Measurements from ENCODE around the gene B4GALT2. TPM values are rescaled to one million over a fixed set of nuclear protein-coding genes. Genes with fewer than 3 reads are reported as not detected.

Gene B4GALT2
- total and polyA plus RNA-seq, 10 of the 15 experiments (the other 5 are each of a cell fraction or from before 2014, with no cell fraction given), result 0.98 to 61.0 (median 23.4) TPM

- TF ChIP-seq NFIC (IDR thresholded peaks at IDR 0.05; ENCODE audit: low read depth, low read length), result no peak
- TF ChIP-seq WRNIP1 (IDR thresholded peaks at IDR 0.05; ENCODE audit: borderline replicate concordance, low read depth, low read length), result no peak
- no peak for TF ChIP-seq PML (IDR thresholded peaks at IDR 0.05; ENCODE audit: low read length)
- TF ChIP-seq, protein P1, sequence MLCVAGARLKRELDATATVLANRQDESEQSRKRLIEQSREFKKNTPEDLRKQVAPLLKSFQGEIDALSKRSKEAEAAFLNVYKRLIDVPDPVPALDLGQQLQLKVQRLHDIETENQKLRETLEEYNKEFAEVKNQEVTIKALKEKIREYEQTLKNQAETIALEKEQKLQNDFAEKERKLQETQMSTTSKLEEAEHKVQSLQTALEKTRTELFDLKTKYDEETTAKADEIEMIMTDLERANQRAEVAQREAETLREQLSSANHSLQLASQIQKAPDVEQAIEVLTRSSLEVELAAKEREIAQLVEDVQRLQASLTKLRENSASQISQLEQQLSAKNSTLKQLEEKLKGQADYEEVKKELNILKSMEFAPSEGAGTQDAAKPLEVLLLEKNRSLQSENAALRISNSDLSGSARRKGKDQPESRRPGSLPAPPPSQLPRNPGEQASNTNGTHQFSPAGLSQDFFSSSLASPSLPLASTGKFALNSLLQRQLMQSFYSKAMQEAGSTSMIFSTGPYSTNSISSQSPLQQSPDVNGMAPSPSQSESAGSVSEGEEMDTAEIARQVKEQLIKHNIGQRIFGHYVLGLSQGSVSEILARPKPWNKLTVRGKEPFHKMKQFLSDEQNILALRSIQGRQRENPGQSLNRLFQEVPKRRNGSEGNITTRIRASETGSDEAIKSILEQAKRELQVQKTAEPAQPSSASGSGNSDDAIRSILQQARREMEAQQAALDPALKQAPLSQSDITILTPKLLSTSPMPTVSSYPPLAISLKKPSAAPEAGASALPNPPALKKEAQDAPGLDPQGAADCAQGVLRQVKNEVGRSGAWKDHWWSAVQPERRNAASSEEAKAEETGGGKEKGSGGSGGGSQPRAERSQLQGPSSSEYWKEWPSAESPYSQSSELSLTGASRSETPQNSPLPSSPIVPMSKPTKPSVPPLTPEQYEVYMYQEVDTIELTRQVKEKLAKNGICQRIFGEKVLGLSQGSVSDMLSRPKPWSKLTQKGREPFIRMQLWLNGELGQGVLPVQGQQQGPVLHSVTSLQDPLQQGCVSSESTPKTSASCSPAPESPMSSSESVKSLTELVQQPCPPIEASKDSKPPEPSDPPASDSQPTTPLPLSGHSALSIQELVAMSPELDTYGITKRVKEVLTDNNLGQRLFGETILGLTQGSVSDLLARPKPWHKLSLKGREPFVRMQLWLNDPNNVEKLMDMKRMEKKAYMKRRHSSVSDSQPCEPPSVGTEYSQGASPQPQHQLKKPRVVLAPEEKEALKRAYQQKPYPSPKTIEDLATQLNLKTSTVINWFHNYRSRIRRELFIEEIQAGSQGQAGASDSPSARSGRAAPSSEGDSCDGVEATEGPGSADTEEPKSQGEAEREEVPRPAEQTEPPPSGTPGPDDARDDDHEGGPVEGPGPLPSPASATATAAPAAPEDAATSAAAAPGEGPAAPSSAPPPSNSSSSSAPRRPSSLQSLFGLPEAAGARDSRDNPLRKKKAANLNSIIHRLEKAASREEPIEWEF (IDR thresholded peaks at IDR 0.05; ENCODE audit: insufficient replicate concordance, low read depth, low read length), result no peak
- TF ChIP-seq RCOR1 (conservative IDR thresholded peaks at IDR 0.05; ENCODE audit: low read depth, low read length), result no peak
- no peak for TF ChIP-seq BHLHE40 (IDR thresholded peaks at IDR 0.05; ENCODE audit: borderline replicate concordance in 1 of 2, low read depth in 2 of 2, low read length in 1 of 2)
- TF ChIP-seq FOS (IDR thresholded peaks at IDR 0.05; ENCODE audit: borderline replicate concordance, extremely low read depth, insufficient read length), result no peak
- TF ChIP-seq MTA3 (IDR thresholded peaks at IDR 0.05; ENCODE audit: borderline replicate concordance, low read length), result no peak
- TF ChIP-seq HSF1 (IDR thresholded peaks at IDR 0.05; ENCODE audit: low read depth, low read length), result no peak
- TF ChIP-seq HCFC1 (IDR thresholded peaks at IDR 0.05; ENCODE audit: low read length), result no peak
- TF ChIP-seq BCL3 (IDR thresholded peaks at IDR 0.05; ENCODE audit: borderline replicate concordance, insufficient read depth, low read depth, low read length, poor library complexity, severe bottlenecking), result no peak
- TF ChIP-seq, protein P2, sequence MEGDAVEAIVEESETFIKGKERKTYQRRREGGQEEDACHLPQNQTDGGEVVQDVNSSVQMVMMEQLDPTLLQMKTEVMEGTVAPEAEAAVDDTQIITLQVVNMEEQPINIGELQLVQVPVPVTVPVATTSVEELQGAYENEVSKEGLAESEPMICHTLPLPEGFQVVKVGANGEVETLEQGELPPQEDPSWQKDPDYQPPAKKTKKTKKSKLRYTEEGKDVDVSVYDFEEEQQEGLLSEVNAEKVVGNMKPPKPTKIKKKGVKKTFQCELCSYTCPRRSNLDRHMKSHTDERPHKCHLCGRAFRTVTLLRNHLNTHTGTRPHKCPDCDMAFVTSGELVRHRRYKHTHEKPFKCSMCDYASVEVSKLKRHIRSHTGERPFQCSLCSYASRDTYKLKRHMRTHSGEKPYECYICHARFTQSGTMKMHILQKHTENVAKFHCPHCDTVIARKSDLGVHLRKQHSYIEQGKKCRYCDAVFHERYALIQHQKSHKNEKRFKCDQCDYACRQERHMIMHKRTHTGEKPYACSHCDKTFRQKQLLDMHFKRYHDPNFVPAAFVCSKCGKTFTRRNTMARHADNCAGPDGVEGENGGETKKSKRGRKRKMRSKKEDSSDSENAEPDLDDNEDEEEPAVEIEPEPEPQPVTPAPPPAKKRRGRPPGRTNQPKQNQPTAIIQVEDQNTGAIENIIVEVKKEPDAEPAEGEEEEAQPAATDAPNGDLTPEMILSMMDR (IDR thresholded peaks at IDR 0.05 in 2 of 3, conservative IDR thresholded peaks at IDR 0.05 in 1 of 3; ENCODE audit: control insufficient read depth in 2 of 3, extremely low read depth in 1 of 3, insufficient read depth in 1 of 3, low read depth in 3 of 3, low read length in 3 of 3), result no peak
- H3K9ac ChIP-seq (ENCODE audit: control insufficient read depth, insufficient read depth, low read length), result no peak overlapping the region
- no peak overlapping the region for H3K4me2 ChIP-seq (ENCODE audit: control insufficient read depth, insufficient read depth)
- ChIA-PET SMC1A (ENCODE audit: uncharacterized antibody, unreplicated experiment) (interaction anchor here (1.2 kb wide), 1 partner anchor 101 kb away, joined by 4 read pairs; no protein-coding TSS in a partner anchor), CTCF (interaction anchor here (1.2 to 10.4 kb wide), 8 partner anchors 15 to 296 kb away, joined by 3 to 167 read pairs (median 4); partner anchors contain the start of genes ARTN and ATP6V0B), POLR2A (interaction anchor here (1.5 to 3.4 kb wide), 2 partner anchors 25 to 300 kb away, joined by 3 to 18 read pairs; partner anchors contain the start of genes ATP6V0B and KDM4A), RAD21 (ENCODE audit: unreplicated experiment) (interaction anchor here (1.7 kb wide), 1 partner anchor 186 kb away, joined by 7 read pairs; no protein-coding TSS in a partner anchor)
- H4K20me1 ChIP-seq (ENCODE audit: control insufficient read depth, insufficient read depth), result no peaks in the 10 kb centered on the region
- no peaks in the 10 kb centered on the region for H3K27me3 ChIP-seq (replicated peaks in 1 of 2; ENCODE audit: control insufficient read depth in 2 of 2, insufficient read depth in 2 of 2, low read length in 1 of 2)
- no peak for FAIRE-seq
- H3K36me3 ChIP-seq (ENCODE audit: control insufficient read depth in 2 of 2, insufficient read depth in 2 of 2, low read length in 1 of 2), result 0 out of 4 replicates have a peak, but pooled peaks cover 0 to 4% of the 10 kb centered on the region in 2 experiments
- DNase-seq (ENCODE audit: low read depth, low spot score), result no peak
- no peak overlapping the region for H2AFZ ChIP-seq (ENCODE audit: control insufficient read depth, low read depth, low read length)
- in situ Hi-C loops (cut with MboI) (no loop called here), intact Hi-C loops (cut with micrococcal nuclease; ENCODE audit: unreplicated experiment) (loop anchor here (5.0 kb wide), 2 partner anchors 88 to 242 kb away; partner anchors contain the start of gene ST3GAL3)
- no peak overlapping the region for H3K27ac ChIP-seq (ENCODE audit: control insufficient read depth, insufficient read depth)
- WGBS (ENCODE audit: insufficient coverage, insufficient replicate concordance, low lambda C conversion rate, missing lambda C conversion rate), result 88% methylated on average over 13 of the region's 13 CpGs
- H3K79me2 ChIP-seq (ENCODE audit: control insufficient read depth, insufficient read depth, low read length), result peaks cover 23% of the 10 kb centered on the region
- ATAC-seq, result no peak
- H3K4me1 ChIP-seq (ENCODE audit: control insufficient read depth, insufficient read depth, low read length), result peaks cover 10% of the 10 kb centered on the region
- no peaks in the 10 kb centered on the region for H3K9me3 ChIP-seq (replicated peaks; ENCODE audit: control insufficient read depth, insufficient read depth, low read length)
- BruUV-seq (replicated peaks), result no TSS peak
- no peak overlapping the region for H3K4me3 ChIP-seq
These were observed 29.3 kb upstream of the B4GALT2 start for GRCh38 chr1:43949678-43950077.

Measured in GM12878 (cell line).